K562 (cell line): ENCODE results near the gene PTPRM. TPM values are rescaled to one million over a fixed set of nuclear protein-coding genes. Genes with fewer than 3 reads are reported as not detected.

Experiments
- ATAC-seq: fragments of 200-7000 bp; cut with Tn5 transposase; 3 replicates; pipeline ENCODE4 v1.9.1; 2020; ENCODE audit warnings: moderate library complexity
- BruUV-seq: library from RNA; stranded (reverse); fragments of 400-500 nt; replicated peaks from 2 replicates; lab custom pipeline; 2021; lab: Mats Ljungman, UMichigan
- CTCF ChIA-PET: fragments of 300-600 bp; formaldehyde crosslinking; extraction: SDS; loops from one replicate; lab custom pipeline; 2021; ENCODE audit warnings: low intra/inter-chr PET ratio; lab: Yijun Ruan, JAX
- POLR2A ChIA-PET: fragments of 300-600, 350-650 bp; sonication (Branson Sonifier 250); formaldehyde crosslinking; extraction: SDS; loops from one replicate; lab custom pipeline; 2021; ENCODE audit warnings: antibody characterized with exemption, inconsistent platforms; lab: Yijun Ruan, JAX
- DNase-seq, 4 experiments: peaks; one replicate each; pipeline versions ENCODE4 v3.0.0 to v3.0.0-alpha.2; 2011 to 2018; ENCODE audit warnings: low spot score in 3 of 4, mixed read lengths in 3 of 4; ENCODE audit errors: extremely low read depth in 1 of 4
- FAIRE-seq: peaks from 2 replicates; lab custom pipeline; 2011; peaks lifted over from hg19 to GRCh38; lab: Jason Lieb, UNC
- H2AFZ ChIP-seq: 2 replicates; pipeline ENCODE4 v1.6.0; 2011; ENCODE audit warnings: low read depth, low read length, control low read depth, inconsistent platforms
- H3K27ac ChIP-seq: fragments of 200-600 bp; 3 replicates; pipeline ENCODE4 v1.8.0; 2011; ENCODE audit warnings: low read depth, mild to moderate bottlenecking, control low read depth, inconsistent platforms, low read length, moderate library complexity, mixed read lengths; ENCODE audit errors: extremely low read depth
- H3K27me3 ChIP-seq, 2 experiments: fragments of 300-600 bp in 1 of 2; 2 replicates in 1 of 2; 3 replicates in 1 of 2; pipeline versions ENCODE4 v1.6.0 to v1.8.0; 2011; ENCODE audit warnings: inconsistent platforms in 2 of 2, low read length in 2 of 2, mild to moderate bottlenecking in 1 of 2, mixed read lengths in 1 of 2, moderate library complexity in 1 of 2; ENCODE audit not compliant: control insufficient read depth in 2 of 2, insufficient read depth in 2 of 2
- H3K36me3 ChIP-seq: fragments of 300-600 bp; 3 replicates; pipeline ENCODE4 v1.8.0; 2011; ENCODE audit warnings: mild to moderate bottlenecking, low read length, inconsistent platforms; ENCODE audit not compliant: control insufficient read depth, insufficient read depth
- H3K4me1 ChIP-seq, 2 experiments: fragments of 200-600 bp in 1 of 2; replicated peaks in 1 of 2; 2 replicates in 1 of 2; 3 replicates in 1 of 2; pipeline versions ENCODE4 v1.5.1 to v1.8.0; 2011; ENCODE audit warnings: inconsistent platforms in 2 of 2, low read length in 2 of 2, mild to moderate bottlenecking in 1 of 2, mixed read lengths in 1 of 2, moderate library complexity in 1 of 2; ENCODE audit not compliant: control insufficient read depth in 2 of 2, insufficient read depth in 2 of 2
- H3K4me2 ChIP-seq: 2 replicates; pipeline ENCODE4 v1.6.1; 2011; ENCODE audit warnings: low read length, control low read depth, inconsistent platforms, mixed read lengths; ENCODE audit not compliant: insufficient read depth
- H3K4me3 ChIP-seq: fragments of 200-600 bp; sonication (generic), shearing (Covaris generic); 2 replicates; pipeline ENCODE4 v1.5.1; 2016; ENCODE audit warnings: control low read depth, inconsistent platforms
- H3K79me2 ChIP-seq: fragments of 200-600 bp; 3 replicates; pipeline ENCODE4 v1.8.0; 2011; ENCODE audit warnings: low read length, inconsistent platforms; ENCODE audit not compliant: control insufficient read depth, insufficient read depth
- H3K9ac ChIP-seq, 2 experiments: 2 replicates each; pipeline versions ENCODE4 v1.6.0 to v1.6.1; 2011; ENCODE audit warnings: low read depth in 2 of 2, low read length in 2 of 2, control low read depth in 1 of 2, inconsistent platforms in 1 of 2, mild to moderate bottlenecking in 1 of 2, mixed read lengths in 1 of 2; ENCODE audit not compliant: insufficient read depth in 1 of 2
- H3K9me1 ChIP-seq: one replicate; pipeline ENCODE4 v1.6.0; 2011; ENCODE audit warnings: inconsistent platforms, mild to moderate bottlenecking, low read length, moderate library complexity; ENCODE audit not compliant: control insufficient read depth, insufficient read depth
- H3K9me3 ChIP-seq: replicated peaks from 2 replicates; pipeline ENCODE4 v1.5.1; 2011; ENCODE audit warnings: low read depth, low read length, inconsistent platforms; ENCODE audit not compliant: control insufficient read depth, insufficient read depth
- H4K20me1 ChIP-seq: replicated peaks from 2 replicates; pipeline ENCODE4 v1.6.1; 2011; ENCODE audit warnings: low read length, inconsistent platforms, mixed read lengths; ENCODE audit not compliant: control insufficient read depth, insufficient read depth
- CAMTA2 ChIP-seq: fragments of 250-450 bp; sonication (Bioruptor Pico); conservative IDR thresholded peaks from 2 replicates; pipeline ENCODE4 v1.5.1; 2022
- CREBBP ChIP-seq: IDR thresholded peaks from one replicate; pipeline ENCODE4 v1.6.1; 2012; ENCODE audit warnings: low read depth, mild to moderate bottlenecking, control low read depth, inconsistent platforms, low read length
- CTCFL ChIP-seq: IDR thresholded peaks from 2 replicates; pipeline ENCODE4 v1.6.1; 2011; ENCODE audit warnings: borderline replicate concordance, low read depth, mild to moderate bottlenecking, moderate library complexity, low read length; ENCODE audit not compliant: insufficient read depth, poor library complexity, severe bottlenecking
- E2F3 ChIP-seq: fragments of 250-450 bp; sonication (Bioruptor Pico); IDR thresholded peaks from 2 replicates; pipeline ENCODE4 v1.4.0; 2020; ENCODE audit warnings: mild to moderate bottlenecking
- EZH2 ChIP-seq: IDR thresholded peaks from 2 replicates; pipeline ENCODE4 v1.6.1; 2012; ENCODE audit warnings: low read depth, mild to moderate bottlenecking, inconsistent platforms, low read length, borderline replicate concordance
- HDGF ChIP-seq: fragments of 450-650 bp; IDR thresholded peaks from 2 replicates; pipeline ENCODE4 v1.6.1; 2016
- HNRNPLL ChIP-seq: fragments of 200-400 bp; formaldehyde crosslinking; IDR thresholded peaks from 2 replicates; pipeline ENCODE4 v1.6.1; 2017; ENCODE audit warnings: low read length, low read depth, mild to moderate bottlenecking; ENCODE audit not compliant: poor library complexity, severe bottlenecking
- MEIS2 ChIP-seq: fragments of 450-650 bp; IDR thresholded peaks from 2 replicates; pipeline ENCODE4 v1.6.1; 2014; ENCODE audit warnings: mild to moderate bottlenecking; ENCODE audit not compliant: partially characterized antibody
- NFATC3 ChIP-seq: fragments of 450-650 bp; IDR thresholded peaks from 2 replicates; pipeline ENCODE4 v1.6.1; 2017; ENCODE audit warnings: mild to moderate bottlenecking
- NR1H2 ChIP-seq: sonication (generic); formaldehyde crosslinking; IDR thresholded peaks from 2 replicates; pipeline ENCODE4 v1.4.0; 2020; ENCODE audit warnings: mild to moderate bottlenecking, missing genetic modification reagents
- PYGO2 ChIP-seq: fragments of 450-650 bp; IDR thresholded peaks from 2 replicates; pipeline ENCODE4 v1.6.1; 2016; ENCODE audit warnings: mild to moderate bottlenecking, missing genetic modification characterization, moderate library complexity, missing compliant biosample characterization
- RB1 ChIP-seq: fragments of 450-650 bp; IDR thresholded peaks from 2 replicates; pipeline ENCODE4 v1.6.1; 2017; ENCODE audit warnings: low read depth, mild to moderate bottlenecking
- ZNF24 ChIP-seq: fragments of 450-650 bp; IDR thresholded peaks from 2 replicates; pipeline ENCODE4 v1.6.1; 2016
- ZNF282 ChIP-seq: sonication (generic); formaldehyde crosslinking; IDR thresholded peaks from 2 replicates; pipeline ENCODE4 v1.8.1; 2023; ENCODE audit warnings: missing genetic modification reagents
- ZNF695 ChIP-seq: fragments of 450-650 bp; formaldehyde crosslinking; IDR thresholded peaks from 2 replicates; pipeline ENCODE4 v1.4.0; 2020; ENCODE audit warnings: mild to moderate bottlenecking, moderate library complexity
- WGBS: fragments of 100-300 bp; shearing (Covaris generic); methylation state at CpG from one replicate; pipeline ENCODE4 v1.1.6; 2016; ENCODE audit warnings: low coverage, mixed read lengths; ENCODE audit not compliant: insufficient coverage; ENCODE audit errors: missing lambda C conversion rate; 5-methylcytosine and 5-hydroxymethylcytosine counted together
- in situ Hi-C: fragments of 300-500 bp; cut with MboI; formaldehyde crosslinking; loops from 4 replicates; pipeline ENCODE4 v1.15.0; 2018; ENCODE audit warnings: inconsistent platforms, mixed read lengths
- intact Hi-C: fragments of 100-400 bp; cut with micrococcal nuclease; formaldehyde crosslinking; loops from 2 replicates; pipeline ENCODE4 v1.14.2; 2022
- polyA plus RNA-seq, 8 experiments: library from polyadenylated mRNA; depleted of rRNA in 4 of 8; stranded (reverse) in 5 of 8; unstranded in 3 of 8; fragments of >200 nt; fragmentation: Nextera tagmentation in 2 of 8; fragmentation: Illumina TruSeq in 1 of 8; extraction: Ambion mirVana in 2 of 8; extraction: Trizol in 1 of 8; gene quantifications; 2 replicates each; pipeline versions ENCODE4 v1.2.1 to v1.2.3, GENCODE V29; 2011 to 2014; ENCODE audit warnings: inconsistent platforms in 1 of 8, missing spikeins in 1 of 8
- total RNA-seq, 7 experiments: library from RNA; depleted of rRNA in 6 of 7; stranded (reverse); fragments of >200 nt in 6 of 7; fragmentation: Illumina TruSeq in 2 of 7; extraction: Trizol in 2 of 7; gene quantifications; 2 replicates each; pipeline versions ENCODE4 v1.2.1 to v1.2.3, GENCODE V29; 2011 to 2021; ENCODE audit warnings: low replicate concordance in 1 of 7

PTPRM gene
- total and polyA plus RNA-seq, 9 of the 15 experiments (the other 6 are each of a cell fraction or from before 2014, with no cell fraction given): 0.03 to 0.16 (median 0.08) TPM; not detected in 3

DNA sequence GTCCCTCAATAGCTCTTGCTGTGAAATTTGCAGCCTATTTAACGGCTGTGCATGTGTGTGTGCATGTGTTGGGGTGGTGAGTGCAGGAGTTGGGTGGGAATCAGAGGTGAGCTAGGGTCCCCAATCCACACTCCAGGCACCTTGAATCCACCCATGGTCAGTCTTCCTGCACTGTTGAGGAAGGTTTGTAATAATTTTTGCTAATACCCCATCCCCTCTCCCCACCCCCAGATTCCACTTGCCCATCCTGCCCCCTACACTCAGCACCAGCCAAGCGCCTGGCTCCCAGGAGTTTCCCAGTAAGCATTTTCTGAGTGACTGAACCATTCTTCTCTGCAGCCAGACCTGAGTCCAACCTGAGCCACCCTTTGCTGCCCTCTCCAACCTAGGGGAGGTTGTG, 833.7 kb downstream of the PTPRM start (continued):
- TF ChIP-seq CTCFL (no peak), ZNF24 (no peak)

GRCh38 chr18:8401606-8402005, 834.5 kb downstream of the PTPRM start:
- Histone ChIP-seq H3K9me3 (no peaks in the 10 kb centered on the region), H2AFZ (no peak overlapping the region), H3K9me1 (no peaks in the 10 kb centered on the region), H4K20me1 (no peaks in the 10 kb centered on the region), H3K27me3 (peaks cover 22 to 42% of the 10 kb centered on the region in 2 experiments), H3K4me1 (no peaks in the 10 kb centered on the region), H3K36me3 (no peaks in the 10 kb centered on the region), H3K9ac (no peak overlapping the region), H3K4me3 (no peak overlapping the region), H3K79me2 (no peaks in the 10 kb centered on the region), H3K27ac (no peak overlapping the region), H3K4me2 (no peak overlapping the region)
- DNase-seq (no peak), FAIRE-seq (no peak), ATAC-seq (no peak)
- in situ Hi-C loops (no loop called here), intact Hi-C loops (no loop called here)
- CTCF ChIA-PET: no interaction called here
- 1% methylated on average over 15 of the region's 17 CpGs for WGBS
- no TSS peak for BruUV-seq
- POLR2A ChIA-PET: no interaction called here
- TF ChIP-seq MEIS2: no peak
- no peak for TF ChIP-seq NR1H2 (CRISPR knock-in tag)
- TF ChIP-seq CREBBP: no peak
- TF ChIP-seq NFATC3: no peak
- TF ChIP-seq E2F3 (CRISPR knock-in tag): no peak
- TF ChIP-seq HNRNPLL: no peak
- TF ChIP-seq RB1: no peak
- TF ChIP-seq ZNF282 (CRISPR knock-in tag): no peak
- TF ChIP-seq ZNF695: no peak
- no peak for TF ChIP-seq EZH2
- no peak for TF ChIP-seq PYGO2 (tag)
- TF ChIP-seq CAMTA2 (CRISPR knock-in tag): no peak
- no peak for TF ChIP-seq HDGF
